Suprapubic skin (tissue), 4 donors: Measurements from ENCODE around the gene TEC.

Experiments used
- CTCF ChIP-seq, 2 donors: fragments of 200-600 bp in 1 of 2; fragments of 450-650 bp in 1 of 2; sonication (generic) in 1 of 2; IDR thresholded peaks; one replicate each; pipeline ENCODE4 v1.5.1; 2016 to 2019; ENCODE audit warnings: antibody characterized with exemption in 2 of 2, mild to moderate bottlenecking in 1 of 2, moderate library complexity in 1 of 2
- POLR2A ChIP-seq, 2 donors: fragments of 450-650 bp; IDR thresholded peaks; one replicate each; pipeline ENCODE4 v1.6.1; 2017; ENCODE audit warnings: antibody characterized with exemption in 2 of 2, mild to moderate bottlenecking in 2 of 2, moderate library complexity in 2 of 2
- POLR2AphosphoS5 ChIP-seq, 3 donors: sonication (generic); formaldehyde crosslinking; IDR thresholded peaks; one replicate each; pipeline ENCODE4 v1.6.1; 2017; ENCODE audit warnings: antibody characterized with exemption in 3 of 3

DNA sequence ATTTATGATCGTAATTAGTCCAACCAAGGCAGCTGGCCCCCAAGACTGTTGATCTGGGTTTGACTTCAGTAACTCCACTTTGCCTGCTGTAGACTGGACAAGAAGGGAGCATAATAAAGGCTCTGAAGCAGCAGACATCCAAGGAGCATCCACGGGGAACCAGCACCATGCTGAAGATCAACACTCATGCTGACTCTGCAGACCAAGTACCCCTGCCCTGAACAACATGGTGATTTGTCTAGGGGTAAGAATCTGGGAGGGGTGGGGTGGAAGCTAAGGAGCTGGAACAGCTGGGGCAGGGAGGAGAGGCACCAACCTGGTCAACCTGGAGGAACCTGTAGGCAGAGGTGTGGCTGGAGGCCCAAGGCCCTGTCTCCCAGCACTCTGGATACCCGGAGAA lies 2.1 kb downstream of the TEC start:
- no peak for TF ChIP-seq CTCF (IDR thresholded peaks at IDR 0.05)
- no peak for TF ChIP-seq POLR2A (IDR thresholded peaks at IDR 0.05)
- TF ChIP-seq POLR2AphosphoS5 (IDR thresholded peaks at IDR 0.05) = no peak
